ENCODE results near the gene SLC6A8.
"Not testable (repeated sequence)": the region's sequence is repeated elsewhere in the genome, so short reads cannot be mapped to it uniquely, and the experiment has no call there.

The SLC6A8 gene

DNA sequence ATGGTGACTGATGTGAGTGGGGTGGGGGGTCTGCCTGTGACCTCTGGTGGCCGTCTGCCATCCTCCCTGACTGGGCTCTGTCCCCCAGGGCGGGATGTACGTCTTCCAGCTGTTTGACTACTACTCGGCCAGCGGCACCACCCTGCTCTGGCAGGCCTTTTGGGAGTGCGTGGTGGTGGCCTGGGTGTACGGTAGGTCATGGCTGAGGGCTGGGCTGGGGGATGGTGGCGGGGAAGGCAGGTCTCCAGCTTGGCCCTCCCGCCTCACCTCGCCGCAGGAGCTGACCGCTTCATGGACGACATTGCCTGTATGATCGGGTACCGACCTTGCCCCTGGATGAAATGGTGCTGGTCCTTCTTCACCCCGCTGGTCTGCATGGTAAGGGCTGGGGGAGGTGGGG, 6.5 kb downstream of the SLC6A8 start:
- DNase-seq, result not testable (repeated sequence)

DNA sequence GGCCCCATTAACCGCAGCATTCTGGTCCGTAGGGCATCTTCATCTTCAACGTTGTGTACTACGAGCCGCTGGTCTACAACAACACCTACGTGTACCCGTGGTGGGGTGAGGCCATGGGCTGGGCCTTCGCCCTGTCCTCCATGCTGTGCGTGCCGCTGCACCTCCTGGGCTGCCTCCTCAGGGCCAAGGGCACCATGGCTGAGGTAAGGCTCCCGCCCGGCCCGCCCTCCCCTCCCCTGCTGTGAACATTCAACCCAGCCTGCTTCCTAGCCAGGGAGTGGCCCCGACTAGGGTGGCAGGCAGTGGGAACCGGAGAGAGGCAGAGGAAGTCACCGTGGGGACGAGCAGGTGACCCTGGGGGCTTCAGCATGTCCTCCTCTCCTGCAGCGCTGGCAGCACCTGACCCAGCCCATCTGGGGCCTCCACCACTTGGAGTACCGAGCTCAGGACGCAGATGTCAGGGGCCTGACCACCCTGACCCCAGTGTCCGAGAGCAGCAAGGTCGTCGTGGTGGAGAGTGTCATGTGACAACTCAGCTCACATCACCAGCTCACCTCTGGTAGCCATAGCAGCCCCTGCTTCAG, 7.1 kb downstream of the SLC6A8 start:
- no peak for DNase-seq

DNA sequence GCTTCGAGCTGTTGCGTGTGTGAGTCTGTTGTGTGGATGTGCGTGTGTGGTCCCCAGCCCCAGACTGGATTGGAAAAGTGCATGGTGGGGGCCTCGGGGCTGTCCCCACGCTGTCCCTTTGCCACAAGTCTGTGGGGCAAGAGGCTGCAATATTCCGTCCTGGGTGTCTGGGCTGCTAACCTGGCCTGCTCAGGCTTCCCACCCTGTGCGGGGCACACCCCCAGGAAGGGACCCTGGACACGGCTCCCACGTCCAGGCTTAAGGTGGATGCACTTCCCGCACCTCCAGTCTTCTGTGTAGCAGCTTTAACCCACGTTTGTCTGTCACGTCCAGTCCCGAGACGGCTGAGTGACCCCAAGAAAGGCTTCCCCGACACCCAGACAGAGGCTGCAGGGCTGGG, 8.4 kb downstream of the SLC6A8 start:
- DNase-seq, result no peak

DNA sequence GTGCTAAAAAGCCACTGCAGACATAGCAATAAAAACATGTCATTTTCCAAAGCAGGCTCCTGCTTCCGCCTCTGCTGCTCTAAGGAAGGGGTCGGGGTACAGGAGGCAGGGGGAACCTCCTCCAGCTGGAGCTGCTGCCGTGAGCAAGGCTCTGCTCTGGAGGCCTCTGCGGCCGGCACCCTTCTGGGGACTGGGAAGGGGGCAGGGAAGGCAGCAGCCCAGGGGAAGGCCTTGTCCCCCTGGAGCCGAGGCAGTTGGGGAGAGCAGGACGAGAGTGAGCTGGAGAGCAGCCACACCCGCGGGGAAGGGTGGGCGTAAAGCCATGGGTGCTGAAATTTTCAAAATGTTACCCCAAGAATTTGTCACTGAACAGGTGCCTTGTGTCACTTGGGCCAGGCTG, 8.8 kb downstream of the SLC6A8 start:
- DNase-seq, result not testable (repeated sequence)

DNA sequence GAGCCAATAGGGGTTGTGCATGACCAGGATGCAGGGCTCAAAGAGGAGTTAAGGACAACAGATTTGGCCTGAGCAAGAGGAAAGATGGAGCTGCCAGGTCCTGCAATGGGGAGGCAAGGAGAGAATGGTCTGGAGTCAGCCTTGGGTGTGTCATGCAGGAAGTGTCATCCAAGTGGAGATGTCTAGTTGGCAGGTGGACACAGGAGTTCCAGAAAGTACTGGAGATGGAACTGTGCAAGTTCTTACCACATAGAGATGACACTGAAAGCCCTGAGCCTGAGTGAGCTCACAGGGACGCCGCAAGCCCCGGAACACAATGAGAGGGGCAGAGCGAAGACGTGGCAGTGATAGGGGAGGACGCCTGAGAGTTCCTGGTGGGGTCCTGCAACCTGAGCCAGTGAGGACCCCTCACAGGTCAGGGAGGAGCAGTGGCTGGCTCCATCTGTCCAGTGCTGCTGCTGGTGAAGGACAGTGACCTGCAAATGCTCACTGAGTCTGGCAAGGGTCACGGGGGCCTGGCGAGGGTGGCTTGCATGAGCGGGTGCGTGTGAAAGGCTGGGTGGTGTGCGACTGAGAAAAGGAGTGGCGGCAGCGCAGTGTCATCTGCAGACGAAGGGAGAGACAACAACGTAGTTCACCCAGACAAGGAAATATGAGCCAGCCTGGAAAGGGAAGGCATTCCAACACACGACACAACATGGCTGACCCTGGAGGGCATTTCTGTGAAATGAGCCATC, 9.4 kb downstream of the SLC6A8 start:
- DNase-seq, result not testable (repeated sequence)

DNA sequence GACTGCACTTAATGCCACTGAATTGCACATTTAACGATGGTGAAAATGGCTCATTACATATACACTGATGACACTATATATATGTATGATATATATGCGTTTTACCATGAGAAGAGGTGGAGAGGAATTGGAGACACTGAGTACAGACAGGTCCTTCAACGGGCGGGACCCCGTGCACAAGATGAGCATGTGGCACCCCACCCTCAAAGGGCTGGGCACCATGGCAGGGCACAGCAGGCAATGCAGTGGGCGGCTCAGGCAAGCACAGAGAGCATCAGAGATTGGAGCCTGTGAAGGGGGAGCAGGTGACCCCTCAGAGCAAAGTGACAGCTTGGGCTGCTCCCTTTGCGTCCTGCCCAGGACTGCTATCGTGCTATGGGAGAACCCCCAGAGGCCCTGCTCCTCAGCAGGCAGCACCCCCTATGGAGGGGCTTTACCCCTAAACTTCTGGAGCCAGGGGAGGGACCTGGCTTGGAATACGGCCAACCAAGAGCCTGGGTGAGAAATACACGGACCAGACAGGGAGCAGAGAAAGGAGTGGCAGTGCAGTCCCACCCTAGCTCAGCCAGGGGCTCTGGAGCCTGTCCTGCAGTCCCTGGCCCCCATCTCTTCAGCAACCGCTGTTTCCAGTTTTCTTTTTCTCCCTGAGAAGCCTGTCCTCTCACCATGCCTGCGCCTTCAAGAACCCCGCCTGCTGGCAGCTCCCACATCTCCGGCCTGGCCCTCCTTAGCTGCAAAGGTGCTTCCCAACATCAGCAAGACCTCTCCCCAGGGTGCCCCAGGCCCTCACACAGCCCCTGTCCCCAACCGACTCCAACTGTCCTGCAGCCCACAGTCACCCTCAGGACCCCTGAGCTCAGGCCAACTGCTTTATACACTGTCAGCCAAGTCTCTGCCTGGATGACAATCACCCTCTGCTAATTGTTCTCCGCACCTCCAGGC, 10.5 kb downstream of the SLC6A8 start:
- no peak for DNase-seq

DNA sequence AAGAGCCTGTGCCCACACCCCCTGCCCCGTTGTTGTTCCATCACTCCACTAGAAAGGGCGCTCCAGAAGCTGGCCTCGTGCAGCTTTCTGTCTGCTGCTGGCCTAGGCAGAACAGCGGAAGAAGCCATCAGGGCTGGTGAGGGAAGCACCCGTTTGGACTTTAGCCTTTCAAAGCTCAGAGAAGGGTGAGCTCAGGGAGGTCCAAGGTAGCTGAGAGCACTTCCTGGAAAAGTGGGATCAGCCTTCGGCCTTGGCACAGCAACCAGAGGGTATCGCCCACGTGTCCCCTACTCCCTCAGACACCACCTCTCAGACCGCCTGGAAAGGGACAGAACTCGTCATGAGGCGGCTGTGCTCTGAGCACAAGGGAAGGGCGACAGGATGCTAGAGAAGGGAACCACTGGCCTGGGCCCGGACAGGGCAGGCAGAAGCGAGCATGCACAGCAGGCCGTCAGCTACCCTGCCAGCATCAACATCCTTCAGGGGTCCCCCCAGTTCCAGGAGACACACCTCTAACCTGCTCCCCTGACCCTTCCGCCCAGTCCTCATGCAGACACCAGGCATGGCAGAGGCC, 11.6 kb downstream of the SLC6A8 start:
- not testable (repeated sequence) for DNase-seq

DNA sequence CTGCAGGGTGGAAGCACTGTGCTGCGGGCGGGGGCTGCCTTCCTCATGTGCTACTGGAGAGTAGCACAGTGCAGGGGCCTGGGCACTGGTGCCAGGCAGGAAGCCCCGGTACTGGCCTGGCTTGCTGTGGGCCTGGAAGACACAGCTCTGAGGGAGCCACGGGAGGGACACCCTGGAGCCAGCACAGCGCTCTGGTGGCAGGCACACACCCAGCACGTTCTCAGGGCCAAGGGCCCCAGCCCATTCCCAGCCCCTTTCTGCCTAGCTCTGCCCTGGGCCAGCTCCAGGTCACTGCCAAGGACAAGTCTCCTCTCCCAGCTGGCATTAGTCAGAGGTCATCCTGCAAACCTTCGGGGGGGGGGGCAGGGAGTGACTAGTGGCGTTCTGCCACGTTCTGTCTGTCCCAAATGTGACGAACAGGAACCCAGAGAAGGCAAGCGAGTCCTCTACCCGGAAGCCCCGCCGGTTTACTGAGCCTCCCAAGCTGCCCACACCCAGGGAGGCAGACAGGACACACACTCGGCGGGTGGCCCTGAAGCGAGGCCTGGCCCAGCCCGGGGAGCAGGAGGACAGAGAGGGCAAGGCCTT, 12.2 kb downstream of the SLC6A8 start:
- not testable (repeated sequence) for DNase-seq

DNA sequence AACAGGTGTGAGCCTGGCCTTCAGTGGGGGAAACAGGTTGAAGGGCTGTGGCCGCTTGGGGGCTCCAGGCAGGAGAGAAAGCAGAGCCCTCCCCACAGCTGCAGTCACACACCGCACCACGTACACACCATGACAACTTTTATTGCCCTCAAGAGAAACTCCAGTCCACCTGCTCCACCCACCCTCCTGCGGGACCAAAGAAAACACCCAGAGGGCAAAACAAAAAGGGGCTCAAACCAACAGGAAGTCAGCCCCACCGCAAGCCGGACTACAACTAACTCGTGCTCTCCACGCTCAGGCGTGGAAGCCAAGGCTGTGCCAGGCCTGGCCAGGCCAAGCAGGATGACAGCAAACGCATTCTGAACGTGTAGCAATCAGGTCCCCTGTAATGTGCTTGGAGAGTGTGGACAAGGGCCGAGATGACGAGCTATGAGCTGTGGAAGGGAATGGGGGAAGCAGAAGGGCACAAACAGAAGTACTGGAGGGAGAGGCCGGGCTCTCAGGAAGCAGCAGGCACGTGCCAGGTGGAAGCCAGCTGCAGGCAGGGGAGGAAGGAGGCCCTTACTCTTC, 12.7 kb downstream of the SLC6A8 start:
- DNase-seq, result no peak

DNA sequence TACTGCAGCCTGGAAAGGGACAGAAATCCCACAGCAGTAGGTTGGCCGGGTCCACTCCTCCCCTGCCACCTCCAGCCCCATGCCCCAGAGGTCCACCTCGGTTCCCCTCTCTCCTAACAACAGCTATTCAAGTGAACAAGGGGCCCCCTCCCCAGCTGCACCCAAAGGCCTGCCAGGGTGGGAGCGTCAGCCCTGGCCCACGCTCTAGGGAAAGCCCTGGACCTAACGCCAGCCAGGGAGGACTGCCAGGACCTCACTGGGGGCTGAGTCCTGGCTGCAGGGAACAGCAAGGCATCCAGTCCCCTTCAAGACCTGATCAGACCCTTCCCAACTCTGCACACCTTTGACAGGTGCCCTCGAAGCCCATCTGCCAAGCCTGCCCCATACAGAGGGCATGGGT, 13.2 kb downstream of the SLC6A8 start:
- no peak for DNase-seq

DNA sequence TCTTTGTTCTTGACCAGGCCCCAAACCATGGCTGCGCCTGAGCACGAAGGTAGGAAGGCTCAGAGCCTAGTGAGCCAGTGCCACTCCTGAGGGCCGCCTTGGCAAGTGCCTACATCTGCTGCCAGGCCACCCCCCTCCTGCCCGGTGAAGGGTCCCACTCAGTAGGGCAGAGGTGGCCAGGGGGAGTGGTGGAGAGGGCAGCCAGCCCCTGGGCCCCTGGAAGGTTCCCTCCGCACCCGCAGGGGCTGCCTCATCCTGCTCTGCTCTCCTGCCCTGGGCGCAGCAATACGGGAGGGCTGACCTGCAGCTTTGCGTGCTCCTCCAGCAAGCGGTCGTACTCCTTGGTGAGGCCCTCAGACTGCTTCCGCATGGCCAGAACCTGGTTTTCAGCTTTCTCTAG, 14.0 kb downstream of the SLC6A8 start:
- no peak for DNase-seq

DNA sequence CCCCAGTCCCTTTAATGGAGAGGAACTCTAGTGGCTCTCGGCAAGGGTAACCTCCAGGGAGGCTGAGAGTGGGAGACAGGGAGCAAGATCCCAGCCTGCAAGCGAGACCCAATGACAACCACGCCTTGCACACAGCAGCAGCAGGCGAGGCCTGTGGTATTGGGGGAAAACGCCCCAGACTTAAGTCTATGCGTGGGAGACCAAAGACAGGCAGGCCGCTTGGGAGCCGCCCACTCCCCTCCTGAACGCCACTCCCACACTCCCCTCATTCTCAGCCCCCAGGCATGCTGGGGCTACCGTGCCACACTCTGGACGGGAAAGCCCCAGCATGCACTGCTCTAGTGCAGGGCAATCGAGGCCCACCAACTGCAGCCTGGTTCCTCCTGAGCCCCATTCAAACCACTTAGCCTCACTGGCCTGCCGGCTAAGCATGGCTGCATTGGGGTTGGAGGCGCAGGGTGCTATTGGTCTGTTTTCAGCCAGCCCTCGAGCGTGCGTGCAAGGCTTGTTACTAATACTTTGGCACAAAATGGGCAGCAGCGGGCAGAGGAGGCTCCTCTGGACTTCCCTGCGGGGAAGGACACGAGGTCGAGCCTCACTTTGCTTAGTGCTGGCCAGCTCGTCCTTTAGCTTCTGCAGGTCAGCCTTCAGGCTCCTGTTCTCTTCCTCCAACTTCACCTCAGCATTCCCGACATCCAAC, 14.8 kb downstream of the SLC6A8 start:
- no peak for DNase-seq

DNA sequence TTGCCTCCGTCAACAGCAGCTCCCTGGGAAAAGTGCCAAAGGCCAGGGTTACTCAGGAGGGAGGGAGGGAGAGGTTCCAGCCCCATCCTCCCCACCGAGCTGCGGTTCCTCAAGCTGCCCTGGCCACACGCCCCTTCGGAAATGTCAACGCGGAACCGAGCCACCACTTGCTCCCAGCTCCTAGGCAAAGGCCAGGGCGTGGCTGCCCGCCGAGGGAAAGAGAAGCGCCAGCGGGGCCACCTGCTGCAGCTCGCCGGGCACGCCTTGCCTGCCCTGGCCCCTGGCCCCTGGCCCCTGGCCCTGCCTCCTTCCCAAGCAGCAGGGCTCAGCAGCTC, 15.3 kb downstream of the SLC6A8 start:
- DNase-seq, result no peak

DNA sequence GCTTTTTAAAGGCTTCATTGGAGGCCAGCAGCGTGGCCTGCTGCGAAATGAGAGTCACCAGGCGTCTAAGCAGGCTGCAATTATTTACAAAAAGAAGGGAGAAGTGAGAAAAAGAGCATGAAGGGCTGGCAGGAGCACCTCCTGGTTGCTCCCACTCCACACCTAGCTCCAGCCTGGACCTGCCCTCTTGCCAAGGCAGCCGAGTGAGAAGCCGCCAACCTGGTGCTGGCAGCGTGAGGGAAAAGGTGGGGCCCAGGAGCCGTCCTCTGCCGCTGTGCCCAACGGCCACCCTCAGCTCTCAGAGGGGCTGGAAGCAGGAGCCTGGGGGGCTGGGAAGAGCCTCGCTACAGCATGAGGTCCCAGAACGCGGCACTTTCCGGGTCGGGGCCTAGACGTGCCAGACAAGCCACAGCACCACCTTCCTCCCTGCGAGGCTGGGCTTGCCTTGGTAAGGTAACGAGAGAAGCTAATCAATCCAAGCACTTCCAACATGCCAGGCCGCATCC, 16.3 kb downstream of the SLC6A8 start:
- no peak for DNase-seq

DNA sequence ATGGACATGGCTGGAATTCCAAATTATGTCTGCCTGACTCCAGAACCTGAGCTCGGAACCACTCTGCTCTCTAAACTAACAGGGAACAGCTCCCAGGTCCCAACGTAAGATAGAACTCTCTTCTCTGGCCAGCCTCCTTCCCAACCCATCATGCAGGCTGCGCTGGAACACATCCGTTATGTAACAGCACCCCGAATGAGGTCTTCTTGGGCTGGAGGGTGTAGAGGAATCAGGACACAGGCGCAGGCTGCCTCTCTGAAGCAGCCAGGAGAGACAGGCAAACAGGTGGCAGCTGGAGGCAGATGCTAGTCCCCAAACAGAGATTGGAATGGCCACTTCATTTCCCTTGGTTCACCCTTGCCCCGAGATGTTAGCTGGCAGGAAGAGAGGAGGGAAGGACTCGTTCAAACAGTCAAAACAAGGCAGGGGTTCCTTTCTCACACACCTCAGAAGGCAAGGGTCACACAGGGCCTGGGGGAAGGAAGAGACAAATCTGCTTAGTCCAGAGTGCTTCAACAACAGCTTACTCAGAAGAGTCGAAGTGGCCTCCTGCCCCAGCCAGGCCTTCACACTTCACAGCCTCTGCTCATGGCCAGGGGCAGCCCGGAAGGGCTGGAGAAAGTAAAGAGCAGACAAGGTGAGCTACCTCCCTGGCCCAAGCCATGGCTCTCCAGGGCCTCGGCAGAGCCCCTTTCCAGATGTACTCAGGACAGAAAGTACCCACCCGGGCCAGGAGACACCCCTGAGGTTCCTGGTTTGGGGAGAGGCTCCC, 17.1 kb downstream of the SLC6A8 start:
- not testable (repeated sequence) for DNase-seq

DNA sequence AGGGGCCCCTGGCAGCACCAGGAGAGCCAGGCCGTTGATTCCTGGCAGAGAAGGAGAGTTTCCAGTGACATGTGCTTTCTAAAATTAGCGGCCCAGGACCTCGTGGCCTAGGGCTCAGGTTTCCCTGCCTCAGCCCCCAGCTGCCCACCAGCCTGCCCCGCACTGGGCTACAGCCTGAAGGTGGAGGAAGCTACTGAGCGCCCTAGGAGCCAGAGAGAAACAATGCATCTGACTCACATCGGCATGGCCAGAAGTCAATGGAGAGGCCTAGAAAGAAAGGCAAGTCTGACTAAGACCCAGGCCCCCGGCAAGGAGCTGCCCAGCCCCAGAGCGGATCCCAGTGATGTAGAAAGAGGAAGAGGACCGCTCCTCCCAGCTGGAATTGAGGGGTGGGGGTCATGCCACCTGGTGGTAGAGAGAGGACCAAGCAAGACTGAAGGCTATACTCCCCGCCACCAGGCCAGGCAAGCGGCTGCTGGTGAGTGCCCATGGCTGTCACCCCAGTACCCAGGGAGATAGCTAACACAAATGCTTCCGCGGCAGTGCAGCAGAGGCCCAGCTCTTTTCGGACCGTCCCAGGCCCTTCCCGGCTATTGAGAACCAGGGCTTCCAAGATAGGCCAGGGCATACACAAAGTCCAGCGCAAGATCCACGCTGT, 17.8 kb downstream of the SLC6A8 start:
- not testable (repeated sequence) for DNase-seq

DNA sequence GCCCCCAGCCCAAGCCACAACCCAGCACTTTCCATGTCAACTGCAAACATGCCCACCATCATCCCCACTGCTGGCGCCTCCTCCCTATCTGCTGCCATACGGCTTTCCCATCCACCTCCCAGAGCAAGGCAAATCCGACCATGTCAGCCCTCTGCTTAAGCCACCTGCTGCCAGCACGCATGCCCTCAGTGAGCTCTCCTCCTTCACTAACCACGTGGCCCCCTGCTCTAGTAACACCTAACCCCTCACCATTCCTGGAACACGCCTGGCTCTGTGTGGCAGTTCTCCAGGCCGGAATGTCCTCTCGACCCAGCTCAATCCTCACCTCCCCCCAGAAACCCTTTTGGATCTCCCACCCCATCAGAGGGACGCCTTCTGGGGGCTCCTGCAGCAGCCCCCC, 19.1 kb downstream of the SLC6A8 start:
- no peak for DNase-seq

DNA sequence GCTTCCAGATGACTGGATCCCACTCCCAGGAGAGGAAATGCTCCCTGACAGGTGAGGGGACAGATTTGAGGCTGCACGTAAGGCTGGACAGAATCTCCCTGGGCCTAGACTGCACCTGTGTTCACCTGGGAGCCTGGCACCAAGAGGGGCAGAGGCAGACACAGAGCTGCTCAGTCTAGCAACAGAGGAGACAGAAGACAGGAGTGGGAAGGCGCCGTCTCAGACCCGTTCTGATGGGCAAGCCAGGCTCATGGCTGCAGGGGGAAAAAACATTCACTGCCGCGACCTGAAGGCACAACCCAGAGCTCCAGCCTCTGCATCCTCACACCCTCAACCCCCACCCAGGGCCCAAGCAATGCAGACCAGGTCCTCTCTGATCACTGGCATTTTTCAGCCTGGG, 19.7 kb downstream of the SLC6A8 start:
- no peak for DNase-seq

DNA sequence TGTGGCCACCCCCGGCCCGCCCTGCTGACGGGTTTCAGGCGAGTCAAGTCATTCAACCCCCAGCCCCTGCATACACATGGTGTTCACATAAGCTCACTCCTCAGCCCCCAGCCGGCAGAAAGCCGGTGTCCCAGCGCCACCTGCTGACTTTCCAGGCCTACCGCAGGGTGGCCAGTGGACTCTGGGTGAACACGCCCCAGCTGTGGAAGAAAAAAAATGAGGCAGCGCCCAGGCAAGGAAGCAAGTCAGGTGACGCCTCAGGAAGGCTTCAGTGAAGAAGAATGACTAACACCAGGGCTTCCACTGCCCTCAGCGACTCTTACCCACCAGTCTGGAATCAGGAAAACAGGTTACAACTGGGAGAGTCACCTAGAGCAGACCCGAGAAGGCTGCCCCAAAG, 20.7 kb downstream of the SLC6A8 start:
- peak in 1 of 2 donors; percentile 70 for DNase-seq
